Kidney (tissue), 22 donors: ENCODE data around the gene MNDA. TPM values are rescaled to one million over a fixed set of nuclear protein-coding genes. Genes with fewer than 3 reads are reported as not detected.

Experiments used
- DNase-seq, 5 donors: peaks; one replicate each; pipeline ENCODE4 v3.0.0-alpha.2; 2013 to 2020
- FAIRE-seq: peaks from 2 replicates; lab custom pipeline; 2012; peaks lifted over from hg19 to GRCh38; lab: Jason Lieb, UNC
- H3K27ac ChIP-seq, 2 donors: one replicate each; pipeline ENCODE4 v1.7.0; 2013; ENCODE audit warnings: low read depth in 2 of 2, low read length in 2 of 2, inconsistent platforms in 1 of 2
- H3K27me3 ChIP-seq: one replicate; pipeline ENCODE4 v1.7.1; 2013; ENCODE audit warnings: low read length, inconsistent platforms; ENCODE audit not compliant: control insufficient read depth, insufficient read depth
- H3K36me3 ChIP-seq, 3 donors: one replicate each; pipeline versions ENCODE4 v1.7.0 to v1.7.1; 2013; ENCODE audit warnings: low read length in 3 of 3, control low read depth in 1 of 3, inconsistent platforms in 1 of 3; ENCODE audit not compliant: insufficient read depth in 3 of 3, control insufficient read depth in 2 of 3
- H3K4me1 ChIP-seq, 3 donors: one replicate each; pipeline versions ENCODE4 v1.7.0 to v1.7.1; 2013; ENCODE audit warnings: low read length in 3 of 3, inconsistent platforms in 1 of 3, low read depth in 1 of 3; ENCODE audit not compliant: control insufficient read depth in 2 of 3, insufficient read depth in 2 of 3
- H3K4me3 ChIP-seq, 3 donors: one replicate each; pipeline versions ENCODE4 v1.7.0 to v1.8.1; 2013; ENCODE audit warnings: low read length in 3 of 3, control low read depth in 1 of 3, inconsistent platforms in 1 of 3
- H3K9ac ChIP-seq, 3 donors: one replicate each; pipeline versions ENCODE4 v1.7.0 to v1.7.1; 2013; ENCODE audit warnings: low read length in 3 of 3, control low read depth in 1 of 3, inconsistent platforms in 1 of 3
- H3K9me3 ChIP-seq, 3 donors: one replicate each; pipeline versions ENCODE4 v1.7.0 to v1.7.1; 2013; ENCODE audit warnings: low read length in 3 of 3, control low read depth in 1 of 3, inconsistent platforms in 1 of 3; ENCODE audit not compliant: control insufficient read depth in 2 of 3, insufficient read depth in 1 of 3
- CTCF ChIP-seq: IDR thresholded peaks from 3 replicates; pipeline ENCODE4 v1.5.1; 2012; ENCODE audit warnings: mild to moderate bottlenecking, moderate library complexity, borderline replicate concordance; ENCODE audit not compliant: insufficient read depth; ENCODE audit errors: extremely low read depth
- intact Hi-C: fragments of 100-400 bp; cut with DNase I; formaldehyde crosslinking; loops from one replicate; pipeline ENCODE4 v1.11.1; 2022
- long read RNA-seq, 10 donors: library from polyadenylated mRNA in 1 of 10; unstranded in 1 of 10; transcript quantifications; one replicate each; pipeline ENCODE4 v2.0.0 and lab custom pipeline, GENCODE V29; 2021 to 2026
- polyA plus RNA-seq: library from polyadenylated mRNA; stranded (reverse); fragments of 350-450 nt; fragmentation: Illumina TruSeq; extraction: RNeasy Lipid Tissue Mini Kit (QIAGEN cat#74804); gene quantifications from one replicate; pipeline ENCODE4 v1.2.3, GENCODE V29; 2014; ENCODE audit warnings: low read depth, low replicate concordance; ENCODE audit not compliant: insufficient read depth
- total RNA-seq: library from RNA; stranded (reverse); fragmentation: NEBNext Ultra II Directional; extraction: Animal tissue kit (Norgen Biotek cat#: 25700); gene quantifications from one replicate; pipeline ENCODE4 v1.2.1, GENCODE V29; 2021
- donor health status: control.
- donor health status: control.
- donor health status: control.
- donor health status: control.
- donor health status: control.
- donor health status: DM: yes; HTN: yes; CAD: no.
- donor health status: Normal renal cell carcinoma (clear cell type).

The MNDA gene
- 8.3 TPM for total RNA-seq
- 2.6 TPM for polyA plus RNA-seq
- long read RNA-seq, donor 1, partial matches to known transcripts = 0 of 1 reads
- long read RNA-seq, donor 1, other reads (novel, unspliced or antisense) = 0 of 1 reads
- long read RNA-seq, donor 2 = 0 reads
- long read RNA-seq, donor 3, partial matches to known transcripts = 0 of 1 reads
- long read RNA-seq, donor 3, other reads (novel, unspliced or antisense) = 0 of 1 reads
- long read RNA-seq, donor 4, partial matches to known transcripts = 0 of 2 reads
- long read RNA-seq, donor 4, other reads (novel, unspliced or antisense) = 0 of 2 reads
- long read RNA-seq, donor 5 = 0 reads
- long read RNA-seq, donor 6 = 0 reads
- long read RNA-seq, donor 7, partial matches to known transcripts = 0 of 2 reads
- long read RNA-seq, donor 7, other reads (novel, unspliced or antisense) = 1 of 2 reads
- long read RNA-seq, donor 8, partial matches to known transcripts = 0 of 1 reads
- long read RNA-seq, donor 8, other reads (novel, unspliced or antisense) = 0 of 1 reads
- long read RNA-seq, donor 9 = 0 reads
- long read RNA-seq, donor 10 = 0 reads

- FAIRE-seq (no peak), DNase-seq (peak in 1 of 5 donors; percentile 6)
- intact Hi-C loops = no loop called here
- Histone ChIP-seq H3K4me1 (no peaks in the 10 kb centered on the region), H3K27ac (peak within 1 kb of the TSS in 1 of 2 donors; percentile 75), H3K9me3 (no peaks in the 10 kb centered on the region), H3K27me3 (no peaks in the 10 kb centered on the region), H3K9ac (no peak within 1 kb of the TSS), H3K4me3 (peak within 1 kb of the TSS in 1 of 3 donors; percentile 28), H3K36me3 (no peaks in the 10 kb centered on the region)
- no peak for TF ChIP-seq CTCF
These were observed at the start of gene MNDA for GRCh38 chr1:158830904-158831507. MNDA (plus strand) TSS chr1:158831351; CDS start chr1:158842154, 10,803 bp downstream.

- no peak overlapping the region for H3K4me3 ChIP-seq
- no peaks in the 10 kb centered on the region for H3K36me3 ChIP-seq
- no peaks in the 10 kb centered on the region for H3K4me1 ChIP-seq
- DNase-seq (no peak), FAIRE-seq (no peak)
- H3K9me3 ChIP-seq = no peaks in the 10 kb centered on the region
- intact Hi-C loops = no loop called here
- no peaks in the 10 kb centered on the region for H3K27me3 ChIP-seq
- TF ChIP-seq CTCF = no peak
- no peak overlapping the region for H3K9ac ChIP-seq
- no peak overlapping the region for H3K27ac ChIP-seq
These were observed 37.5 kb upstream of the MNDA start for GRCh38 chr1:158793604-158794003.

- no peaks in the 10 kb centered on the region for H3K4me1 ChIP-seq
- FAIRE-seq (no peak), DNase-seq (no peak)
- no peaks in the 10 kb centered on the region for H3K9me3 ChIP-seq
- H3K9ac ChIP-seq = no peak overlapping the region
- no peaks in the 10 kb centered on the region for H3K36me3 ChIP-seq
- H3K27ac ChIP-seq = no peak overlapping the region
- no peak overlapping the region for H3K4me3 ChIP-seq
- no peak for TF ChIP-seq CTCF
- no peaks in the 10 kb centered on the region for H3K27me3 ChIP-seq
- intact Hi-C loops = no loop called here
These were observed 36.9 kb upstream of the MNDA start for GRCh38 chr1:158794247-158794646.
